H1 (cell line): Measurements from ENCODE around the gene NKIRAS2. TPM values are rescaled to one million over a fixed set of nuclear protein-coding genes. Genes with fewer than 3 reads are reported as not detected.

Experiments used
- BRCA1 ChIP-seq: IDR thresholded peaks from 2 replicates; pipeline ENCODE4 v1.6.1; 2012; ENCODE audit warnings: low read depth, low read length, improper control_type of control experiment
- CTBP2 ChIP-seq: IDR thresholded peaks from 2 replicates; pipeline ENCODE4 v1.7.0; 2011; ENCODE audit warnings: borderline replicate concordance, mild to moderate bottlenecking, moderate library complexity, mixed read lengths, low read length; ENCODE audit not compliant: insufficient read depth, insufficient read length
- NRF1 ChIP-seq: IDR thresholded peaks from 2 replicates; pipeline ENCODE4 v1.6.1; 2011; ENCODE audit warnings: mild to moderate bottlenecking, low read depth, low read length, improper control_type of control experiment
- SIX5 ChIP-seq: IDR thresholded peaks from 2 replicates; pipeline ENCODE4 v1.6.1; 2011; ENCODE audit warnings: mild to moderate bottlenecking, low read depth, low read length
- TBP ChIP-seq: IDR thresholded peaks from 2 replicates; pipeline ENCODE4 v1.6.1; 2011; ENCODE audit warnings: low read depth, low read length, improper control_type of control experiment
- TCF12 ChIP-seq: IDR thresholded peaks from 2 replicates; pipeline ENCODE4 v1.6.1; 2011; ENCODE audit warnings: low read depth, mild to moderate bottlenecking, low read length
- polyA plus RNA-seq, 7 experiments: library from polyadenylated mRNA; depleted of rRNA in 3 of 7; stranded (reverse) in 5 of 7; unstranded in 2 of 7; fragments of >200 nt in 5 of 7; fragments of 200-250 nt in 2 of 7; gene quantifications; 1 replicate in 5 of 7; 2 replicates in 1 of 7; 4 replicates in 1 of 7; pipeline versions ENCODE4 v1.2.1 to v1.2.3, GENCODE V29; 2011 to 2013; ENCODE audit warnings: missing spikeins in 2 of 7, mixed read lengths in 2 of 7
- total RNA-seq: library from RNA; stranded (reverse); fragmentation: NEBNext Ultra II Directional; extraction: Animal tissue kit (Norgen Biotek cat#: 25700); gene quantifications from 2 replicates; pipeline ENCODE4 v1.2.1, GENCODE V29; 2021
- TF ChIP-seq, protein P1 (sequence below): fragments of 300-600 bp; sonication (generic); IDR thresholded peaks from 2 replicates; pipeline ENCODE4 v1.7.1; 2012; ENCODE audit warnings: low read length, moderate library complexity, mild to moderate bottlenecking, inconsistent platforms; ENCODE audit not compliant: insufficient replicate concordance
- TF ChIP-seq, protein P2 (sequence below), 3 experiments: IDR thresholded peaks; 1 replicate in 2 of 3; 2 replicates in 1 of 3; pipeline versions ENCODE4 v1.5.1 to v1.6.1; 2011; ENCODE audit warnings: low read length in 3 of 3, mild to moderate bottlenecking in 3 of 3, inconsistent platforms in 2 of 3, low read depth in 1 of 3, moderate library complexity in 1 of 3; ENCODE audit not compliant: insufficient read depth in 1 of 3; ENCODE audit errors: control extremely low read depth in 1 of 3
- TF ChIP-seq, protein P3 (sequence below): IDR thresholded peaks from 2 replicates; pipeline ENCODE4 v1.6.1; 2012; ENCODE audit warnings: inconsistent platforms

Gene NKIRAS2
- total and polyA plus RNA-seq, 2 of the 8 experiments (the other 6 are each of a cell fraction or from before 2014, with no cell fraction given), result 34.5 to 51.1 TPM

DNA sequence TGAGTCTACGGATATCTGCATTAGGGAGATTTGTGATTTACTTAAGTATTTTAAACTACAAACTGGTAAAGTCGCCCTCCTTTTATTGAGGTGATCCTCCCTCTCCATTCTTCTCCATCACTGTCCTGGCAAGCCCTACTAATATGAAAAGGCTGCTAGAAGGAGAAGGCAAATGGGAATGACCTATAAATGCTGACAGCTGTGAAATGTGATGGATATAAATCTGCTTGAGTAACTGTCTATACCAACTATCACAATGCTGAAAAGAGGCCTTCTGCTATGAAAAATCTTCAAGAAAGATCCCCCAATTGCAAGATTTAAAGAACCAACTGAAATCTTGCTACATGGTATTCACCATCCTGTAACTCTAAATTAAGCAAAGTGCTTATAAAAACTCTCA, 18.2 kb upstream of the NKIRAS2 start (continued):
- TF ChIP-seq, protein P1, sequence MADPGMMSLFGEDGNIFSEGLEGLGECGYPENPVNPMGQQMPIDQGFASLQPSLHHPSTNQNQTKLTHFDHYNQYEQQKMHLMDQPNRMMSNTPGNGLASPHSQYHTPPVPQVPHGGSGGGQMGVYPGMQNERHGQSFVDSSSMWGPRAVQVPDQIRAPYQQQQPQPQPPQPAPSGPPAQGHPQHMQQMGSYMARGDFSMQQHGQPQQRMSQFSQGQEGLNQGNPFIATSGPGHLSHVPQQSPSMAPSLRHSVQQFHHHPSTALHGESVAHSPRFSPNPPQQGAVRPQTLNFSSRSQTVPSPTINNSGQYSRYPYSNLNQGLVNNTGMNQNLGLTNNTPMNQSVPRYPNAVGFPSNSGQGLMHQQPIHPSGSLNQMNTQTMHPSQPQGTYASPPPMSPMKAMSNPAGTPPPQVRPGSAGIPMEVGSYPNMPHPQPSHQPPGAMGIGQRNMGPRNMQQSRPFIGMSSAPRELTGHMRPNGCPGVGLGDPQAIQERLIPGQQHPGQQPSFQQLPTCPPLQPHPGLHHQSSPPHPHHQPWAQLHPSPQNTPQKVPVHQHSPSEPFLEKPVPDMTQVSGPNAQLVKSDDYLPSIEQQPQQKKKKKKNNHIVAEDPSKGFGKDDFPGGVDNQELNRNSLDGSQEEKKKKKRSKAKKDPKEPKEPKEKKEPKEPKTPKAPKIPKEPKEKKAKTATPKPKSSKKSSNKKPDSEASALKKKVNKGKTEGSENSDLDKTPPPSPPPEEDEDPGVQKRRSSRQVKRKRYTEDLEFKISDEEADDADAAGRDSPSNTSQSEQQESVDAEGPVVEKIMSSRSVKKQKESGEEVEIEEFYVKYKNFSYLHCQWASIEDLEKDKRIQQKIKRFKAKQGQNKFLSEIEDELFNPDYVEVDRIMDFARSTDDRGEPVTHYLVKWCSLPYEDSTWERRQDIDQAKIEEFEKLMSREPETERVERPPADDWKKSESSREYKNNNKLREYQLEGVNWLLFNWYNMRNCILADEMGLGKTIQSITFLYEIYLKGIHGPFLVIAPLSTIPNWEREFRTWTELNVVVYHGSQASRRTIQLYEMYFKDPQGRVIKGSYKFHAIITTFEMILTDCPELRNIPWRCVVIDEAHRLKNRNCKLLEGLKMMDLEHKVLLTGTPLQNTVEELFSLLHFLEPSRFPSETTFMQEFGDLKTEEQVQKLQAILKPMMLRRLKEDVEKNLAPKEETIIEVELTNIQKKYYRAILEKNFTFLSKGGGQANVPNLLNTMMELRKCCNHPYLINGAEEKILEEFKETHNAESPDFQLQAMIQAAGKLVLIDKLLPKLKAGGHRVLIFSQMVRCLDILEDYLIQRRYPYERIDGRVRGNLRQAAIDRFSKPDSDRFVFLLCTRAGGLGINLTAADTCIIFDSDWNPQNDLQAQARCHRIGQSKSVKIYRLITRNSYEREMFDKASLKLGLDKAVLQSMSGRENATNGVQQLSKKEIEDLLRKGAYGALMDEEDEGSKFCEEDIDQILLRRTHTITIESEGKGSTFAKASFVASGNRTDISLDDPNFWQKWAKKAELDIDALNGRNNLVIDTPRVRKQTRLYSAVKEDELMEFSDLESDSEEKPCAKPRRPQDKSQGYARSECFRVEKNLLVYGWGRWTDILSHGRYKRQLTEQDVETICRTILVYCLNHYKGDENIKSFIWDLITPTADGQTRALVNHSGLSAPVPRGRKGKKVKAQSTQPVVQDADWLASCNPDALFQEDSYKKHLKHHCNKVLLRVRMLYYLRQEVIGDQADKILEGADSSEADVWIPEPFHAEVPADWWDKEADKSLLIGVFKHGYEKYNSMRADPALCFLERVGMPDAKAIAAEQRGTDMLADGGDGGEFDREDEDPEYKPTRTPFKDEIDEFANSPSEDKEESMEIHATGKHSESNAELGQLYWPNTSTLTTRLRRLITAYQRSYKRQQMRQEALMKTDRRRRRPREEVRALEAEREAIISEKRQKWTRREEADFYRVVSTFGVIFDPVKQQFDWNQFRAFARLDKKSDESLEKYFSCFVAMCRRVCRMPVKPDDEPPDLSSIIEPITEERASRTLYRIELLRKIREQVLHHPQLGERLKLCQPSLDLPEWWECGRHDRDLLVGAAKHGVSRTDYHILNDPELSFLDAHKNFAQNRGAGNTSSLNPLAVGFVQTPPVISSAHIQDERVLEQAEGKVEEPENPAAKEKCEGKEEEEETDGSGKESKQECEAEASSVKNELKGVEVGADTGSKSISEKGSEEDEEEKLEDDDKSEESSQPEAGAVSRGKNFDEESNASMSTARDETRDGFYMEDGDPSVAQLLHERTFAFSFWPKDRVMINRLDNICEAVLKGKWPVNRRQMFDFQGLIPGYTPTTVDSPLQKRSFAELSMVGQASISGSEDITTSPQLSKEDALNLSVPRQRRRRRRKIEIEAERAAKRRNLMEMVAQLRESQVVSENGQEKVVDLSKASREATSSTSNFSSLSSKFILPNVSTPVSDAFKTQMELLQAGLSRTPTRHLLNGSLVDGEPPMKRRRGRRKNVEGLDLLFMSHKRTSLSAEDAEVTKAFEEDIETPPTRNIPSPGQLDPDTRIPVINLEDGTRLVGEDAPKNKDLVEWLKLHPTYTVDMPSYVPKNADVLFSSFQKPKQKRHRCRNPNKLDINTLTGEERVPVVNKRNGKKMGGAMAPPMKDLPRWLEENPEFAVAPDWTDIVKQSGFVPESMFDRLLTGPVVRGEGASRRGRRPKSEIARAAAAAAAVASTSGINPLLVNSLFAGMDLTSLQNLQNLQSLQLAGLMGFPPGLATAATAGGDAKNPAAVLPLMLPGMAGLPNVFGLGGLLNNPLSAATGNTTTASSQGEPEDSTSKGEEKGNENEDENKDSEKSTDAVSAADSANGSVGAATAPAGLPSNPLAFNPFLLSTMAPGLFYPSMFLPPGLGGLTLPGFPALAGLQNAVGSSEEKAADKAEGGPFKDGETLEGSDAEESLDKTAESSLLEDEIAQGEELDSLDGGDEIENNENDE, result no peak
- TF ChIP-seq TCF12, result no peak
- TF ChIP-seq, protein P2, sequence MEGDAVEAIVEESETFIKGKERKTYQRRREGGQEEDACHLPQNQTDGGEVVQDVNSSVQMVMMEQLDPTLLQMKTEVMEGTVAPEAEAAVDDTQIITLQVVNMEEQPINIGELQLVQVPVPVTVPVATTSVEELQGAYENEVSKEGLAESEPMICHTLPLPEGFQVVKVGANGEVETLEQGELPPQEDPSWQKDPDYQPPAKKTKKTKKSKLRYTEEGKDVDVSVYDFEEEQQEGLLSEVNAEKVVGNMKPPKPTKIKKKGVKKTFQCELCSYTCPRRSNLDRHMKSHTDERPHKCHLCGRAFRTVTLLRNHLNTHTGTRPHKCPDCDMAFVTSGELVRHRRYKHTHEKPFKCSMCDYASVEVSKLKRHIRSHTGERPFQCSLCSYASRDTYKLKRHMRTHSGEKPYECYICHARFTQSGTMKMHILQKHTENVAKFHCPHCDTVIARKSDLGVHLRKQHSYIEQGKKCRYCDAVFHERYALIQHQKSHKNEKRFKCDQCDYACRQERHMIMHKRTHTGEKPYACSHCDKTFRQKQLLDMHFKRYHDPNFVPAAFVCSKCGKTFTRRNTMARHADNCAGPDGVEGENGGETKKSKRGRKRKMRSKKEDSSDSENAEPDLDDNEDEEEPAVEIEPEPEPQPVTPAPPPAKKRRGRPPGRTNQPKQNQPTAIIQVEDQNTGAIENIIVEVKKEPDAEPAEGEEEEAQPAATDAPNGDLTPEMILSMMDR (IDR thresholded peaks at IDR 0.05; ENCODE audit: control extremely low read depth in 1 of 3, insufficient read depth in 1 of 3, low read depth in 1 of 3, low read length in 3 of 3), result no peak
- no peak for TF ChIP-seq SIX5
- no peak for TF ChIP-seq CTBP2
- no peak for TF ChIP-seq BRCA1
- TF ChIP-seq TBP, result no peak
- TF ChIP-seq, protein P3, sequence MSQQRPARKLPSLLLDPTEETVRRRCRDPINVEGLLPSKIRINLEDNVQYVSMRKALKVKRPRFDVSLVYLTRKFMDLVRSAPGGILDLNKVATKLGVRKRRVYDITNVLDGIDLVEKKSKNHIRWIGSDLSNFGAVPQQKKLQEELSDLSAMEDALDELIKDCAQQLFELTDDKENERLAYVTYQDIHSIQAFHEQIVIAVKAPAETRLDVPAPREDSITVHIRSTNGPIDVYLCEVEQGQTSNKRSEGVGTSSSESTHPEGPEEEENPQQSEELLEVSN, result no peak
- TF ChIP-seq NRF1, result no peak
